DOHH2 (cell line): ENCODE data around the gene BORCS8.
A peak's percentile ranks its signal among the peaks of the same experiment; 100 is the strongest.

Source experiments
- H3F3A ChIP-seq: fragments of 200-600 bp; sonication (generic), shearing (Covaris generic); 2 replicates; pipeline ENCODE4 v1.6.0; 2016; ENCODE audit warnings: antibody characterized with exemption, mild to moderate bottlenecking; ENCODE audit not compliant: control insufficient read depth, insufficient read depth
- H3K27ac ChIP-seq: fragments of 200-600 bp; sonication (generic); 2 replicates; pipeline ENCODE4 v1.5.1; 2014; ENCODE audit warnings: low read depth, mild to moderate bottlenecking, low read length, moderate library complexity
- H3K27me3 ChIP-seq: fragments of 200-600 bp; sonication (generic); 2 replicates; pipeline ENCODE4 v1.6.1; 2014; ENCODE audit warnings: mild to moderate bottlenecking, low read length, mixed read lengths; ENCODE audit not compliant: control insufficient read depth
- H3K36me3 ChIP-seq: fragments of 200-600 bp; sonication (generic); 2 replicates; pipeline ENCODE4 v1.6.1; 2014; ENCODE audit warnings: mild to moderate bottlenecking, low read length, moderate library complexity, mixed read lengths; ENCODE audit not compliant: control insufficient read depth
- H3K4me1 ChIP-seq: fragments of 200-600 bp; sonication (generic); 2 replicates; pipeline ENCODE4 v1.6.1; 2014; ENCODE audit warnings: mild to moderate bottlenecking, low read length, mixed read lengths; ENCODE audit not compliant: control insufficient read depth
- H3K4me2 ChIP-seq: fragments of 200-600 bp; sonication (generic); 2 replicates; pipeline ENCODE4 v1.6.0; 2014; ENCODE audit warnings: mild to moderate bottlenecking, low read length, moderate library complexity
- H3K4me3 ChIP-seq: fragments of 200-600 bp; sonication (generic); 2 replicates; pipeline ENCODE4 v1.5.1; 2014; ENCODE audit warnings: mild to moderate bottlenecking, low read length, mixed read lengths
- H3K79me2 ChIP-seq: fragments of 200-600 bp; sonication (generic); 2 replicates; pipeline ENCODE4 v1.6.1; 2014; ENCODE audit warnings: mild to moderate bottlenecking, low read length, mixed read lengths; ENCODE audit not compliant: control insufficient read depth
- H3K9me2 ChIP-seq: fragments of 200-600 bp; sonication (generic); replicated peaks from 2 replicates; pipeline ENCODE4 v1.6.1; 2014; ENCODE audit warnings: mild to moderate bottlenecking, low read length, mixed read lengths; ENCODE audit not compliant: control insufficient read depth
- H3K9me3 ChIP-seq: fragments of 200-600 bp; sonication (generic); 2 replicates; pipeline ENCODE4 v1.6.1; 2014; ENCODE audit warnings: antibody characterized with exemption, low read length, mixed read lengths; ENCODE audit not compliant: control insufficient read depth, insufficient read depth
- H4K20me1 ChIP-seq: fragments of 200-600 bp; sonication (generic); 2 replicates; pipeline ENCODE4 v1.6.0; 2014; ENCODE audit warnings: low read depth, mild to moderate bottlenecking, antibody characterized with exemption, low read length, moderate library complexity; ENCODE audit not compliant: control insufficient read depth, insufficient read depth
- CTCF ChIP-seq: fragments of 200-600 bp; sonication (generic); IDR thresholded peaks from one replicate; pipeline ENCODE4 v1.5.1; 2014; ENCODE audit warnings: antibody characterized with exemption, mild to moderate bottlenecking, low read depth, low read length; ENCODE audit not compliant: poor library complexity, severe bottlenecking
- EZH2phosphoT487 ChIP-seq: fragments of 200-600 bp; sonication (generic); IDR thresholded peaks from 2 replicates; pipeline ENCODE4 v1.6.1; 2017; ENCODE audit warnings: borderline replicate concordance, mild to moderate bottlenecking, antibody characterized with exemption, low read length, moderate library complexity, mixed read lengths

The BORCS8 gene

DNA sequence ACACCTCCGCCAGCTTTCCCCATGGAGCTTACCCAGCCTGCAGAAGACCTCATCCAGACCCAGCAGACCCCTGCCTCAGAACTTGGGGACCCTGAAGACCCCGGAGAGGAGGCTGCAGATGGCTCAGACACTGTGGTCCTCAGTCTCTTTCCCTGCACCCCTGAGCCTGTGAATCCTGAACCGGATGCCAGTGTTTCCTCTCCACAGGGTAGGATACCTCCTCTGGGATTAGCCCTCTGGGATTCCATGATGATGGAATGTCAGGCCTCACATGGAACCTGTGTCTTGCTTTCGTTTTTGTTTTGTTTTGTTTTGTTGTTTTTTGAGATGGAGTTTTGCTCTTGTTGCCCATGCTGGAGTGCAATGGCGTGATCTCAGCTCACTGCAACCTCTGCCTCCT lies 2.0 kb upstream of the BORCS8 start:
- H3K79me2 ChIP-seq, result peaks cover 53% of the 10 kb centered on the region
- TF ChIP-seq CTCF, result no peak
- no peak for TF ChIP-seq EZH2phosphoT487
- H3K4me2 ChIP-seq, result peak overlapping the region; percentile 68
- H4K20me1 ChIP-seq, result no peaks in the 10 kb centered on the region
- H3K27me3 ChIP-seq, result no peaks in the 10 kb centered on the region
- peaks cover 47% of the 10 kb centered on the region for H3K36me3 ChIP-seq
- peak overlapping the region; percentile 93 for H3K4me3 ChIP-seq
- no peaks in the 10 kb centered on the region for H3K9me2 ChIP-seq
- no peaks in the 10 kb centered on the region for H3K9me3 ChIP-seq
- H3K27ac ChIP-seq, result no peak overlapping the region
- no peaks in the 10 kb centered on the region for H3F3A ChIP-seq
- H3K4me1 ChIP-seq, result peaks cover 26% of the 10 kb centered on the region

GRCh38 chr19:19192910-19193423 lies 1.0 kb upstream of the BORCS8 start:
- H3K9me2 ChIP-seq, result no peaks in the 10 kb centered on the region
- H3K4me1 ChIP-seq, result peaks cover 29% of the 10 kb centered on the region
- H3K27ac ChIP-seq, result peak overlapping the region; percentile 70
- H3K27me3 ChIP-seq, result no peaks in the 10 kb centered on the region
- H3K4me3 ChIP-seq, result peak overlapping the region; percentile 93
- H3K36me3 ChIP-seq, result peaks cover 42% of the 10 kb centered on the region
- H3K9me3 ChIP-seq, result no peaks in the 10 kb centered on the region
- H3K79me2 ChIP-seq, result peaks cover 59% of the 10 kb centered on the region
- TF ChIP-seq EZH2phosphoT487 (no peak), CTCF (no peak)
- H3F3A ChIP-seq, result no peaks in the 10 kb centered on the region
- peak overlapping the region; percentile 68 for H3K4me2 ChIP-seq
- no peaks in the 10 kb centered on the region for H4K20me1 ChIP-seq

DNA sequence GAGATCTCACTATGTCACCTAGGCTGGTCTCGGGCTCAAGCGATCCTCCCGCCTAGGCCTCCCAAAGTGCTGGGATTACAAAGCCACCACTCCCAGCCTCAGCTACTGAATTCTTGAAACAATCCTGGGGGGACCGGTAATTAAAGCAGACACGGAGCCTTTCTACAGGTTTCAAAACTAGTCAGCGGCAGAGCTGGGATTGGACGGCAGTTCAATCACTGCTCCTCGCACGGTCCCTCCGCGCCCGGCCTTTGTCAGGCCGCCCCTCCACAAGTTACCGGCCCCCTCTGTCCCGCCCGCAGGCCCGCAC lies 229 bp downstream of the BORCS8 start:
- TF ChIP-seq EZH2phosphoT487, result no peak
- TF ChIP-seq CTCF, result no peak
- peak overlapping the region; percentile 95 for H3K4me3 ChIP-seq
- H3K9me3 ChIP-seq, result peaks cover 2% of the 10 kb centered on the region
- H3F3A ChIP-seq, result no peaks in the 10 kb centered on the region; the same call in 1 of the 2 replicates
- no peaks in the 10 kb centered on the region for H3K9me2 ChIP-seq
- no peaks in the 10 kb centered on the region for H4K20me1 ChIP-seq
- H3K4me2 ChIP-seq, result peak overlapping the region; percentile 97
- H3K27me3 ChIP-seq, result no peaks in the 10 kb centered on the region
- peaks cover 37% of the 10 kb centered on the region for H3K36me3 ChIP-seq
- H3K4me1 ChIP-seq, result peaks cover 32% of the 10 kb centered on the region
- H3K27ac ChIP-seq, result peak overlapping the region; percentile 89
- peaks cover 60% of the 10 kb centered on the region for H3K79me2 ChIP-seq
